GM12878 (cell line): ENCODE data around the gene FAM222A. TPM values are rescaled to one million over a fixed set of nuclear protein-coding genes. Genes with fewer than 3 reads are reported as not detected.

ENCODE experiments used
- ATAC-seq: fragments of 200-7000 bp; cut with Tn5 transposase; 3 replicates; pipeline ENCODE4 v1.9.1; 2020; ENCODE audit warnings: mild to moderate bottlenecking, moderate library complexity
- BruUV-seq: library from RNA; stranded (reverse); fragments of 400-500 nt; replicated peaks from 2 replicates; lab custom pipeline; 2021; lab: Mats Ljungman, UMichigan
- CTCF ChIA-PET: fragments of 300-600 bp; sonication (Branson Sonifier 250); formaldehyde crosslinking; extraction: SDS; loops from one replicate; lab custom pipeline; 2021; ENCODE audit warnings: inconsistent platforms; lab: Yijun Ruan, JAX
- POLR2A ChIA-PET: fragments of 350-600 bp; formaldehyde crosslinking; extraction: SDS; loops from one replicate; lab custom pipeline; 2021; ENCODE audit warnings: inconsistent platforms; lab: Charles Lee
- RAD21 ChIA-PET: fragments of 300-600 bp; sonication (Branson Sonifier 250); formaldehyde crosslinking; loops from one replicate; lab custom pipeline; 2023; ENCODE audit warnings: antibody characterized with exemption; ENCODE audit not compliant: unreplicated experiment; lab: Charles Lee
- SMC1A ChIA-PET: fragments of 300-600 bp; sonication (Branson Sonifier 250); formaldehyde crosslinking; loops from one replicate; lab custom pipeline; 2023; ENCODE audit not compliant: unreplicated experiment, uncharacterized antibody; lab: Charles Lee
- DNase-seq: peaks from one replicate; pipeline ENCODE4 v3.0.0-alpha.2; 2011; ENCODE audit warnings: low read depth, low spot score
- FAIRE-seq: peaks from 3 replicates; lab custom pipeline; 2011; peaks lifted over from hg19 to GRCh38; lab: Jason Lieb, UNC
- H2AFZ ChIP-seq: 2 replicates; pipeline ENCODE4 v1.6.0; 2011; ENCODE audit warnings: low read depth, low read length, control low read depth; ENCODE audit not compliant: control insufficient read depth
- H3K27ac ChIP-seq: 2 replicates; pipeline ENCODE4 v1.5.1; 2011; ENCODE audit warnings: control low read depth; ENCODE audit not compliant: control insufficient read depth, insufficient read depth
- H3K27me3 ChIP-seq, 2 experiments: replicated peaks in 1 of 2; 2 replicates each; pipeline versions ENCODE4 v1.6.0 to v1.6.1; 2011; ENCODE audit warnings: low read length in 1 of 2; ENCODE audit not compliant: control insufficient read depth in 2 of 2, insufficient read depth in 2 of 2
- H3K36me3 ChIP-seq, 2 experiments: 2 replicates each; pipeline ENCODE4 v1.5.1; 2011; ENCODE audit warnings: low read length in 1 of 2; ENCODE audit not compliant: control insufficient read depth in 2 of 2, insufficient read depth in 2 of 2
- H3K4me1 ChIP-seq: 2 replicates; pipeline ENCODE4 v1.6.1; 2011; ENCODE audit warnings: mild to moderate bottlenecking, low read length, moderate library complexity, mixed read lengths; ENCODE audit not compliant: control insufficient read depth, insufficient read depth
- H3K4me2 ChIP-seq: 2 replicates; pipeline ENCODE4 v1.6.0; 2011; ENCODE audit warnings: control low read depth; ENCODE audit not compliant: control insufficient read depth, insufficient read depth
- H3K4me3 ChIP-seq: fragments of 200-600 bp; sonication (generic); 2 replicates; pipeline ENCODE4 v1.5.1; 2016
- H3K79me2 ChIP-seq: 2 replicates; pipeline ENCODE4 v1.6.0; 2011; ENCODE audit warnings: low read length; ENCODE audit not compliant: control insufficient read depth, insufficient read depth
- H3K9ac ChIP-seq: 2 replicates; pipeline ENCODE4 v1.8.0; 2011; ENCODE audit warnings: low read length, control low read depth, mixed read lengths; ENCODE audit not compliant: control insufficient read depth, insufficient read depth
- H3K9me3 ChIP-seq: replicated peaks from 3 replicates; pipeline ENCODE4 v1.5.1; 2011; ENCODE audit warnings: mild to moderate bottlenecking, low read length; ENCODE audit not compliant: control insufficient read depth, insufficient read depth
- H4K20me1 ChIP-seq: 2 replicates; pipeline ENCODE4 v1.6.0; 2011; ENCODE audit not compliant: control insufficient read depth, insufficient read depth
- CREM ChIP-seq: IDR thresholded peaks from 2 replicates; pipeline ENCODE4 v1.6.1; 2014; ENCODE audit warnings: antibody characterized with exemption, low read depth
- E2F8 ChIP-seq: fragments of 450-650 bp; IDR thresholded peaks from 2 replicates; pipeline ENCODE4 v1.6.1; 2018; ENCODE audit warnings: mild to moderate bottlenecking, low read depth, moderate library complexity; ENCODE audit not compliant: partially characterized antibody
- ESRRA ChIP-seq: IDR thresholded peaks from 2 replicates; pipeline ENCODE4 v1.6.1; 2012; ENCODE audit warnings: mild to moderate bottlenecking, low read length, improper control_type of control experiment
- EZH2 ChIP-seq: IDR thresholded peaks from 2 replicates; pipeline ENCODE4 v1.6.1; 2012; ENCODE audit warnings: low read depth, mild to moderate bottlenecking, control low read depth, inconsistent platforms, low read length, borderline replicate concordance; ENCODE audit not compliant: control insufficient read depth
- HDAC6 ChIP-seq: fragments of 200-600 bp; sonication (generic); IDR thresholded peaks from one replicate; pipeline ENCODE4 v1.8.0; 2017; ENCODE audit warnings: antibody characterized with exemption; ENCODE audit not compliant: unreplicated experiment
- IKZF1 ChIP-seq: fragments of 450-650 bp; conservative IDR thresholded peaks from 2 replicates; pipeline ENCODE4 v1.6.1; 2017; ENCODE audit warnings: antibody characterized with exemption, mild to moderate bottlenecking
- IRF4 ChIP-seq: IDR thresholded peaks from 2 replicates; pipeline ENCODE4 v1.6.1; 2011; ENCODE audit warnings: low read depth, low read length
- KLF5 ChIP-seq: fragments of 450-650 bp; IDR thresholded peaks from 2 replicates; pipeline ENCODE4 v1.6.1; 2014; ENCODE audit warnings: mild to moderate bottlenecking; ENCODE audit not compliant: partially characterized antibody
- MTA2 ChIP-seq: fragments of 450-650 bp; IDR thresholded peaks from 2 replicates; pipeline ENCODE4 v1.6.1; 2016; ENCODE audit warnings: low read depth, mild to moderate bottlenecking, moderate library complexity
- PBX3 ChIP-seq: IDR thresholded peaks from 2 replicates; pipeline ENCODE4 v1.6.1; 2011; ENCODE audit warnings: mild to moderate bottlenecking, low read depth, low read length, moderate library complexity; ENCODE audit not compliant: insufficient replicate concordance
- POLR2A ChIP-seq: IDR thresholded peaks from 2 replicates; pipeline ENCODE4 v1.6.1; 2011; ENCODE audit warnings: low read depth, mild to moderate bottlenecking, low read length
- PRDM15 ChIP-seq: fragments of 450-650 bp; formaldehyde crosslinking; IDR thresholded peaks from 2 replicates; pipeline ENCODE4 v1.4.0; 2020; ENCODE audit warnings: mild to moderate bottlenecking, moderate library complexity
- TCF12 ChIP-seq: IDR thresholded peaks from 2 replicates; pipeline ENCODE4 v1.6.1; 2011; ENCODE audit warnings: low read depth, mild to moderate bottlenecking, low read length
- YBX1 ChIP-seq: fragments of 450-650 bp; IDR thresholded peaks from 2 replicates; pipeline ENCODE4 v1.6.1; 2016; ENCODE audit warnings: antibody characterized with exemption
- WGBS: methylation state at CpG from one replicate; pipeline ENCODE4 v1.1.6; 2016; ENCODE audit warnings: low lambda C conversion rate; ENCODE audit not compliant: insufficient replicate concordance, insufficient coverage; ENCODE audit errors: missing lambda C conversion rate; 5-methylcytosine and 5-hydroxymethylcytosine counted together
- in situ Hi-C: fragments of 300-500 bp; cut with MboI; formaldehyde crosslinking; loops from 9 replicates; pipeline ENCODE4 v1.14.3; 2018; ENCODE audit warnings: mixed read lengths
- intact Hi-C: fragments of 100-400 bp; cut with micrococcal nuclease; formaldehyde crosslinking; loops from one replicate; pipeline ENCODE4 v1.14.2; 2022; ENCODE audit not compliant: unreplicated experiment
- polyA plus RNA-seq, 11 experiments: library from polyadenylated mRNA; depleted of rRNA in 4 of 11; unstranded in 6 of 11; stranded (reverse) in 5 of 11; fragments of >200 nt; fragmentation: Nextera tagmentation in 4 of 11; fragmentation: Illumina TruSeq in 1 of 11; extraction: Ambion mirVana in 4 of 11; extraction: Trizol in 1 of 11; gene quantifications; 1 replicate in 1 of 11; 2 replicates in 10 of 11; pipeline versions ENCODE4 v1.2.1 to v1.2.3, GENCODE V29; 2011 to 2016; ENCODE audit warnings: inconsistent platforms in 2 of 11, missing spikeins in 2 of 11, low read depth in 1 of 11
- total RNA-seq, 4 experiments: library from RNA; depleted of rRNA in 3 of 4; stranded (reverse); fragments of >200 nt in 3 of 4; fragmentation: Illumina TruSeq in 1 of 4; extraction: Trizol in 1 of 4; gene quantifications; 2 replicates each; pipeline versions ENCODE4 v1.2.1 to v1.2.3, GENCODE V29; 2013 to 2021

Gene FAM222A
- total and polyA plus RNA-seq, 10 of the 15 experiments (the other 5 are each of a cell fraction or from before 2014, with no cell fraction given), result 0.04 to 0.49 (median 0.14) TPM; not detected in 3

- no peak for TF ChIP-seq PRDM15 (CRISPR knock-in tag)
- no peak for TF ChIP-seq EZH2
- no peak for TF ChIP-seq YBX1
- TF ChIP-seq ESRRA, result no peak
- TF ChIP-seq HDAC6, result no peak
- no peak for TF ChIP-seq IKZF1
Observed at GRCh38 chr12:109673884-109674283, 39.7 kb upstream of the FAM222A start (continued).

- CTCF ChIA-PET, result no interaction called here
- H3K4me1 ChIP-seq, result no peaks in the 10 kb centered on the region
Observed at GRCh38 chr12:109675411-109675810, 38.2 kb upstream of the FAM222A start.

More at GRCh38 chr12:109675411-109675810, 38.2 kb upstream of the FAM222A start:
- no peak overlapping the region for H3K4me3 ChIP-seq
- ATAC-seq (no peak), DNase-seq (no peak), FAIRE-seq (no peak)
- H2AFZ ChIP-seq, result no peak overlapping the region
- TF ChIP-seq TCF12, result no peak
- TF ChIP-seq MTA2, result no peak
- no peak for TF ChIP-seq KLF5
- no peak for TF ChIP-seq POLR2A
- TF ChIP-seq E2F8, result no peak
- no peak for TF ChIP-seq CREM
- no peak for TF ChIP-seq IRF4
- no peak for TF ChIP-seq PBX3
- intact Hi-C loops (no loop called here), in situ Hi-C loops (no loop called here)
- no peak overlapping the region for H3K27ac ChIP-seq
- no peaks in the 10 kb centered on the region for H3K36me3 ChIP-seq
- ChIA-PET POLR2A (no interaction called here), SMC1A (no interaction called here), RAD21 (no interaction called here)
- 15% methylated on average over 6 of the region's 6 CpGs for WGBS
- H3K4me2 ChIP-seq, result no peak overlapping the region
- H3K9ac ChIP-seq, result no peak overlapping the region
- no peaks in the 10 kb centered on the region for H4K20me1 ChIP-seq
- H3K27me3 ChIP-seq, result peaks cover 0 to 6% of the 10 kb centered on the region in 2 experiments; a peak in 2 of 4 replicates
- H3K79me2 ChIP-seq, result no peaks in the 10 kb centered on the region
- BruUV-seq, result no TSS peak
- H3K9me3 ChIP-seq, result no peaks in the 10 kb centered on the region
